ENCODE results near the gene PTPRM. TPM values are rescaled to one million over a fixed set of nuclear protein-coding genes. Genes with fewer than 3 reads are reported as not detected.

PTPRM gene
- total RNA-seq, 1 donor from 2014 or later: 71.3 TPM

GRCh38 chr18:8065773-8066172 is 498.7 kb downstream of the PTPRM start:
- no peaks in the 10 kb centered on the region for H3K9me3 Mint-ChIP-seq
- DNase-seq (ENCODE audit: low spot score in 2 of 2, unreplicated experiment in 2 of 2): no peak
- H3K4me3 Mint-ChIP-seq: no peak overlapping the region
- TF ChIP-seq CTCF (IDR thresholded peaks at IDR 0.05; ENCODE audit: unreplicated experiment): no peak
- H3K36me3 Mint-ChIP-seq: peaks cover 6% of the 10 kb centered on the region
- H3K27me3 Mint-ChIP-seq (ENCODE audit: low read depth): no peaks in the 10 kb centered on the region
- H3K4me1 Mint-ChIP-seq: peaks cover 8% of the 10 kb centered on the region
- H3K27ac Mint-ChIP-seq: no peak overlapping the region

DNA sequence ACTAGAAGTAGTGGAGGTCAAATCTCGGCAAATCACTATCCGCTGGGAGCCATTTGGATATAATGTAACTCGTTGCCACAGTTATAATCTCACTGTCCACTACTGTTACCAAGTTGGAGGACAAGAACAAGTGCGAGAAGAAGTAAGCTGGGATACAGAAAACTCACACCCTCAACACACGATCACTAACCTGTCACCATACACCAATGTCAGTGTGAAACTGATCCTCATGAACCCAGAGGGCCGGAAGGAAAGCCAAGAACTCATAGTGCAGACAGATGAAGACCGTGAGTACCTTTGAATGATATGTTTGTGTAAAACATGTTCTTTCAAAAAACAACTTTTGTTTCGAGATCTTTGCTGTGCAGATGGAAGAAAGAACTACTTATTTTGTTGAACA is 502.6 kb downstream of the PTPRM start:
- Mint-ChIP-seq H3K4me1 (peaks cover 4% of the 10 kb centered on the region), H3K36me3 (peaks cover 12% of the 10 kb centered on the region), H3K4me3 (no peak overlapping the region), H3K27me3 (ENCODE audit: low read depth) (no peaks in the 10 kb centered on the region), H3K27ac (no peak overlapping the region), H3K9me3 (peaks cover 4% of the 10 kb centered on the region)
- TF ChIP-seq CTCF (IDR thresholded peaks at IDR 0.05; ENCODE audit: unreplicated experiment): no peak
- no peak for DNase-seq (ENCODE audit: low spot score in 2 of 2, unreplicated experiment in 2 of 2)

DNA sequence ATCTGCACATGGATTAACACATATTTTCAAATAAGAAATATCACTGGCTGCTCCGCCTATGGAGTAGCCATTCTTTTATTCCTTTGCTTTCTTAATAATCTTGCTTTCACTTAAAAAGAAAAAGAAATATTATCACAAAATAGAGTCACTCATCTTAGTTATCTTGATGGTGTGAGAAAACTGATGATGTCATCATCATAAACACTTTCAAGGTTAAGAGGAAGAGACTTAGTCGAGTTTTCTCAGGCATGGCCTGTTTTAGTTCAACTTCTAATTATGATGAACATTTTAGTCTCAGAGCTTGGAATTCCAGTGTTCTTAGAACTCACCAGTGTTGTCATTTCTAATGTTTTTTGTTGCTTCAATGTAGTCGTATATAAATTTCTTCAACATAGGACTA is 506.1 kb downstream of the PTPRM start:
- Mint-ChIP-seq H3K27me3 (ENCODE audit: low read depth) (no peaks in the 10 kb centered on the region), H3K4me3 (no peak overlapping the region), H3K27ac (no peak overlapping the region), H3K9me3 (peaks cover 4% of the 10 kb centered on the region), H3K4me1 (no peaks in the 10 kb centered on the region), H3K36me3 (peaks cover 16% of the 10 kb centered on the region)
- no peak for TF ChIP-seq CTCF (IDR thresholded peaks at IDR 0.05; ENCODE audit: unreplicated experiment)
- DNase-seq (ENCODE audit: low spot score in 2 of 2, unreplicated experiment in 2 of 2): no peak

DNA sequence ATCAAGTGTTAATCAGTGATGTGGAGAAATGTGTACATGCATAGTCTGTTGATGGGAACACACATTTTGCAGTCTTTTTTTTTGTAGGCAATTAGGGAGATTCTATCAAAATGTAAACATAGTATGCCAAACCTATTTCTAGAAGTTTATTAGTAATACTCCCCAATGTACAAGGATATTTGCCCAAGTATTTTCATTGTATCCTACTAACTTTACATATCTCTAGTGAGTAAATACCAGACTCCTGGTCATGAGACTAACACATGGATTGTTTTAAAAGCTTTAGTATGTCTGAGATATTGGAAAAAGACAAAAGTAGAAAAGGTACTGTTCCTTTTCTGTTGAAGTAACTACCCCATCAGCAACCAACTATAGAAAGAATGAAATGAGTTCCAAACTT is 513.0 kb downstream of the PTPRM start:
- Mint-ChIP-seq H3K36me3 (peaks cover 11% of the 10 kb centered on the region), H3K4me1 (peaks cover 4% of the 10 kb centered on the region), H3K4me3 (no peak overlapping the region), H3K27me3 (ENCODE audit: low read depth) (peaks cover 18% of the 10 kb centered on the region), H3K27ac (no peak overlapping the region), H3K9me3 (no peaks in the 10 kb centered on the region)
- no peak for DNase-seq (ENCODE audit: low spot score in 2 of 2, unreplicated experiment in 2 of 2)
- TF ChIP-seq CTCF (IDR thresholded peaks at IDR 0.05; ENCODE audit: unreplicated experiment): no peak

DNA sequence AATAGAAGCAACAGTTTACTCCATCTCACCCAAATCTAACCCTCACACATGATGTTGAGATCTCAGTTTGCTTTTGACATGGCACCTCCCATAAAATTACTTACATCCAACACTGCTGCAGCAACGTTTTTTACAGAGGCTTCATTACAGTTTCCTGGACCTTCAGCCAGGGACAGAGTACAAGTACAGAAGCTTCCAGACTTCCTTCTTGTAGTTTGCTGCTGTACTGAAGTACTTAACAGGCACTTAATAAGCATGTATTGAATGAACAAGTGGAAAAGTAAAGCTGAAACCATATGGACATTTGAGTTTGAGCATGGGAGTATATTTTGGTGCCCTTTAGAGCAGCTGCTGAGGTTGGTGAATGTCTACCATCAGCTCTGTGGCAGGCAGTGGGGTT is 514.2 kb downstream of the PTPRM start:
- no peak overlapping the region for H3K27ac Mint-ChIP-seq
- H3K9me3 Mint-ChIP-seq: no peaks in the 10 kb centered on the region
- H3K4me1 Mint-ChIP-seq: peaks cover 10% of the 10 kb centered on the region
- H3K36me3 Mint-ChIP-seq: peaks cover 11% of the 10 kb centered on the region
- H3K27me3 Mint-ChIP-seq (ENCODE audit: low read depth): peaks cover 18% of the 10 kb centered on the region
- no peak overlapping the region for H3K4me3 Mint-ChIP-seq
- DNase-seq (ENCODE audit: low spot score in 2 of 2, unreplicated experiment in 2 of 2): no peak
- no peak for TF ChIP-seq CTCF (IDR thresholded peaks at IDR 0.05; ENCODE audit: unreplicated experiment)
